ENCODE results near the gene EXOG. TPM values are rescaled to one million over a fixed set of nuclear protein-coding genes. Genes with fewer than 3 reads are reported as not detected.

The EXOG gene
- total RNA-seq, 4 donors from 2014 or later, result 6.0 to 15.3 (median 10.8) TPM

DNA sequence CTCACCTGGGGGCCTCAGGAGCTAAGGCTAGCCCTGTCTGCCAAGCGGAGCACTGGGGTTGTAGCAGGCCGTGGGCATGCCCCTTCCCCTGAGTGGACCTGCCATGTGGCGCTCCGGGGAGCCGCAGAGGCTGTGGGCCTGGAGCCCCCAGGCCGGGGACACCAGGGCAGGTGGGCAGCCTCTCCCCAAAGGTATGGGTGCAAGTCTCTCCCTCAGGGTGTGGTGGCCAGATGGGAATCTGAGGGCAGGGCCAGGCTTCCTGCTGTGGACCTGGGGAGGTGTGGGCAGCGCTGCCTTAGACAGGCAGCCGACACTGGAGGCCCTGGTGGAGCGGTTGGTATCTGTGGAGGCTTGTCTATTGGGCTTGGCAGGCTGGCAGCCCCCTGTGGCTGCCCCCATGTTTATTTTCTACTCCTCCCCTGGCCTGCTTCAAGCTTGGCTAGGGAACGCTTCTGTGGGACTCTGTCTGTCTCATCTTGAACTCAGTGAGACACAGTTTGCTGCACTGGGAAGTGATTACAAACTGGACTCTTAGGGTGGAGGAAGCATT, 36.6 kb upstream of the EXOG start:
- Histone ChIP-seq H3K36me3 (no peaks in the 10 kb centered on the region), H3K4me3 (peak overlapping the region in 3 of 4 donors; percentile 26 to 43 (median 33)), H3K4me1 (peaks cover 23 to 62% (median 40%) of the 10 kb centered on the region in 4 donors), H3K9me3 (no peaks in the 10 kb centered on the region), H3K27ac (peak overlapping the region; percentile 69 to 81 (median 76)), H3K27me3 (no peaks in the 10 kb centered on the region)
- in situ Hi-C loops (cut with MboI; ENCODE audit: low pct_ligation_motif_present in 1 of 4, low pct_unique_long_range_greater_than_20kb in 1 of 4, low sequenced_read_pairs in 3 of 4), result loop anchor here in 1 of 4 donors (25.0 kb wide), 1 partner anchor 322 kb away; the partner anchor contains the start of genes ACAA1 and MYD88
- DNase-seq, result no peak
- TF ChIP-seq EP300 (IDR thresholded peaks at IDR 0.05; ENCODE audit: low read depth) (no peak), POLR2A (IDR thresholded peaks at IDR 0.05) (no peak), POLR2AphosphoS5 (IDR thresholded peaks at IDR 0.05) (no peak)
- TF ChIP-seq, protein P1, sequence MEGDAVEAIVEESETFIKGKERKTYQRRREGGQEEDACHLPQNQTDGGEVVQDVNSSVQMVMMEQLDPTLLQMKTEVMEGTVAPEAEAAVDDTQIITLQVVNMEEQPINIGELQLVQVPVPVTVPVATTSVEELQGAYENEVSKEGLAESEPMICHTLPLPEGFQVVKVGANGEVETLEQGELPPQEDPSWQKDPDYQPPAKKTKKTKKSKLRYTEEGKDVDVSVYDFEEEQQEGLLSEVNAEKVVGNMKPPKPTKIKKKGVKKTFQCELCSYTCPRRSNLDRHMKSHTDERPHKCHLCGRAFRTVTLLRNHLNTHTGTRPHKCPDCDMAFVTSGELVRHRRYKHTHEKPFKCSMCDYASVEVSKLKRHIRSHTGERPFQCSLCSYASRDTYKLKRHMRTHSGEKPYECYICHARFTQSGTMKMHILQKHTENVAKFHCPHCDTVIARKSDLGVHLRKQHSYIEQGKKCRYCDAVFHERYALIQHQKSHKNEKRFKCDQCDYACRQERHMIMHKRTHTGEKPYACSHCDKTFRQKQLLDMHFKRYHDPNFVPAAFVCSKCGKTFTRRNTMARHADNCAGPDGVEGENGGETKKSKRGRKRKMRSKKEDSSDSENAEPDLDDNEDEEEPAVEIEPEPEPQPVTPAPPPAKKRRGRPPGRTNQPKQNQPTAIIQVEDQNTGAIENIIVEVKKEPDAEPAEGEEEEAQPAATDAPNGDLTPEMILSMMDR (IDR thresholded peaks at IDR 0.05), result no peak
- intact Hi-C loops (cut with DNase I; ENCODE audit: low total_unique reads), result no loop called here
- WGBS, 2 donors (ENCODE audit: low coverage in 1 of 2), result 77% methylated on average over 5 of the region's 10 CpGs; no CpG with 5 or more reads in 1 of the 2 donors

DNA sequence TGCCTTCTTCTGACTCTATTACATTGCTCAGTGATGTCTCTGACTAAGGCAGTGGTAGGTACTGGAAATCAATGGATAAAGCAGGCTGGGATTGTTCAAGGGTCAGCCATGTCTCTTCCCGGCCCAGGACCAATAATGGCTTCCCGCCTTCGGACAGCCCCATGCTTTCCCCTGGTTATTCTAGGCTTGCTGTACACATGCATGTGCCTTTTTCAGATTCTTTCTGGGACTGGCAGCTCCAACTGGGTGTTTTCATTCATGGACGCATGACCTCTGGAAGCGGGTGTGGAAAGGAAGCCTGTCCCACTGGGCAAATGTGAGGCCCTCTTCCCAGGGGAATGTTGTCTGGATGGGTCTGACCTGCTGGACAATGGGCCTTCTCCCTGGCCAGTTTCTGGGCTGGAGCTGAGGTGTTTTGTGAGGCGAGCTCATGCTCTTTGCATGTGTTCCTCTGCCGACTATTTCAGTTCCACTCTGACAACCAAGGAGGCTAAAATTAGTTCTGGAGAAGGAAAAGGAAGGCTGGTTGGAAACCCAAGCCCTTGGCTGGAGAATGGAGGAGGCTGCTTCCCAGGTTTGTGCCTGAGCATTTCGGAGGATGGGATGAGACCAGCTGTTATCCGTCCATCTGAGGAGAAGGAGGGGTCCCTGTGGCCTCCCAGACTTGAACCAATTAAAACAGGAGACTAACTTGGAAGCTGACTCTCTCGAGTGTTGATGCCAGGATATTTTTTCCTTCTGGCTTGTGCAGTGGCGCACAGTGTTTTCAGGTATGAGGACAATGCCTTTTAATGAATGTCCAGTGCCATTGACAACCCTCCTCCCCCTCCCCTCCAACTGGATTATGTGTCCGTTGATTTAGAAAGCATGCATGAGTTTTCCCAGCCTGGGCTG, 35.5 kb upstream of the EXOG start:
- 70 to 95% methylated on average over 4 to 12 of the region's 12 CpGs for WGBS, 2 donors (ENCODE audit: low coverage in 1 of 2)
- in situ Hi-C loops (cut with MboI; ENCODE audit: low pct_ligation_motif_present in 1 of 4, low pct_unique_long_range_greater_than_20kb in 1 of 4, low sequenced_read_pairs in 3 of 4) (loop anchor here in 1 of 4 donors (25.0 kb wide), 1 partner anchor 323 kb away; the partner anchor contains the start of genes ACAA1 and MYD88), intact Hi-C loops (cut with DNase I; ENCODE audit: low total_unique reads) (no loop called here)
- Histone ChIP-seq H3K27ac (peak overlapping the region in 3 of 4 donors; percentile 15 to 81 (median 79)), H3K27me3 (no peaks in the 10 kb centered on the region), H3K4me3 (no peak overlapping the region), H3K4me1 (peaks cover 21 to 58% (median 37%) of the 10 kb centered on the region in 4 donors), H3K36me3 (no peaks in the 10 kb centered on the region), H3K9me3 (no peaks in the 10 kb centered on the region)
- no peak for DNase-seq
- TF ChIP-seq, protein P1 (IDR thresholded peaks at IDR 0.05), result no peak
- no peak for TF ChIP-seq EP300 (IDR thresholded peaks at IDR 0.05; ENCODE audit: low read depth)

DNA sequence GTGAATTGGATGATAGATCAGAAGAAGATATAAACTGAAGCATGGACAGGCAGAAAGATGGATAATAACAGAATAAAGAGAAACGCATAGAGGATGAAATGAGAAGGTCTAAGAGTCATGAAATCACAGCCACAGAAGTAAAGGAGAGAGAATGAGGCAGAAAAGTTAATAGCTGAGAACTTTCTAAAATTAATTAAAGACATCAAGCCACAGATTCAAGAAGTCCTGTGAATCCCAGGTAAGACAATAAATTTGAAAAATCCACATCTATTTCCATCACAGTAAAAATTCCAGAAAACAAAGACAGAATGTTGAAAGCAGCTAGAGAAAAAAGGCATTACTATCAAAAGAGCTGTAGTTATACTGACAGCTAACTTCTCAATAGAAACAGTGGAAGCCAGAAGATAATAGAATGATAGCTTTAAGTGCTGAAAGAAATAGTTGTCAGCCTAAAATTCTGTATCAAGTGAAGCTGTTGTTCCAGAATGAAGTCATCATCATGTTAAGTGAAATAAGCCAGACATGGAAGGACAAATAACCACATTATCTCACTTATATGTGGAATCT, 30.5 kb upstream of the EXOG start:
- Histone ChIP-seq H3K4me3 (no peak overlapping the region), H3K27me3 (no peaks in the 10 kb centered on the region), H3K4me1 (peaks cover 0 to 27% (median 8%) of the 10 kb centered on the region in 4 donors), H3K9me3 (peaks cover 0 to 4% of the 10 kb centered on the region in 2 donors), H3K36me3 (no peaks in the 10 kb centered on the region), H3K27ac (no peak overlapping the region)
- TF ChIP-seq POLR2AphosphoS5 (IDR thresholded peaks at IDR 0.05) (no peak), POLR2A (IDR thresholded peaks at IDR 0.05) (no peak), EP300 (IDR thresholded peaks at IDR 0.05; ENCODE audit: low read depth) (no peak)
- TF ChIP-seq, protein P1 (IDR thresholded peaks at IDR 0.05), result no peak
- intact Hi-C loops (cut with DNase I; ENCODE audit: low total_unique reads) (loop anchor here (2.0 kb wide), 1 partner anchor 57 kb away; no protein-coding TSS in a partner anchor), in situ Hi-C loops (cut with MboI; ENCODE audit: low pct_ligation_motif_present in 1 of 4, low pct_unique_long_range_greater_than_20kb in 1 of 4, low sequenced_read_pairs in 3 of 4) (loop anchor here in 1 of 4 donors (25.0 kb wide), 1 partner anchor 328 kb away; the partner anchor contains the start of genes ACAA1 and MYD88)
- 85 to 89% methylated on average over 1 of the region's 1 CpG for WGBS, 2 donors (ENCODE audit: low coverage in 1 of 2)
- DNase-seq, result no peak

DNA sequence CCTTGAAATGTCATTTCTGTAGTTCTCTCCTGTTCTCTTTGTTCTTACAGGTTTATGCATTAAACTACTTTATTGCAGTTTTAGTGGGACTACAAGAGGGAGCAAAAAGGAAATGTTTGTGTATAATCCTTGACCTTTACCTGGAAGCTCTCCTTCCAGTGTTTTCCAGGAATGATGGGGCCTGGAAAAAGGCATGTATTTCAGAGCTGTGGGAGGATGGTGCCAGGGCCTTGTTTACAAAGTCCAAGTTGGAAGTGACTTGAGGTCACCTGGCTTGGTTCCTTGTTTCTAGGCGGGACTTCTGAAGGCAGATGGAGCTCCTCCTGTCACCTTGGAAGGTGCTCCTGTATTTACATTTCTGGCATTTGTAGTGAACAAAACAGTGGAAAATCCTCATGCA, 27.4 kb upstream of the EXOG start:
- Histone ChIP-seq H3K27me3 (no peaks in the 10 kb centered on the region), H3K36me3 (no peaks in the 10 kb centered on the region), H3K27ac (peak overlapping the region; percentile 2 to 56 (median 46)), H3K4me1 (peaks cover 0 to 37% (median 16%) of the 10 kb centered on the region in 4 donors), H3K9me3 (peaks cover 0 to 4% of the 10 kb centered on the region in 2 donors), H3K4me3 (no peak overlapping the region)
- in situ Hi-C loops (cut with MboI; ENCODE audit: low pct_ligation_motif_present in 1 of 4, low pct_unique_long_range_greater_than_20kb in 1 of 4, low sequenced_read_pairs in 3 of 4) (loop anchor here in 1 of 4 donors (25.0 kb wide), 1 partner anchor 331 kb away; the partner anchor contains the start of genes ACAA1 and MYD88), intact Hi-C loops (cut with DNase I; ENCODE audit: low total_unique reads) (no loop called here)
- peak; percentile 29 for DNase-seq
- WGBS, 2 donors (ENCODE audit: low coverage in 1 of 2), result 68% methylated on average over 1 of the region's 1 CpG; no CpG with 5 or more reads in 1 of the 2 donors
- TF ChIP-seq POLR2AphosphoS5 (IDR thresholded peaks at IDR 0.05) (no peak), POLR2A (IDR thresholded peaks at IDR 0.05) (no peak), EP300 (IDR thresholded peaks at IDR 0.05; ENCODE audit: low read depth) (no peak)
- TF ChIP-seq, protein P1 (IDR thresholded peaks at IDR 0.05), result no peak
